ENCODE results near the gene ZNF750.

GRCh38 chr17:82780195-82780594 is 59.6 kb downstream of the ZNF750 start:
- TF ChIP-seq ZFP3 (CRISPR knock-in tag; IDR thresholded peaks at IDR 0.05) (no peak), ISL1 (CRISPR knock-in tag; IDR thresholded peaks at IDR 0.05) (no peak), ZNF565 (CRISPR knock-in tag; conservative IDR thresholded peaks at IDR 0.05; ENCODE audit: low read depth) (no peak), TSHZ2 (CRISPR knock-in tag; IDR thresholded peaks at IDR 0.05) (no peak), POU6F1 (CRISPR knock-in tag; IDR thresholded peaks at IDR 0.05; ENCODE audit: borderline replicate concordance, low read depth) (no peak), ESRRG (CRISPR knock-in tag; IDR thresholded peaks at IDR 0.05) (no peak), RARB (CRISPR knock-in tag; IDR thresholded peaks at IDR 0.05) (no peak), ZNF70 (CRISPR knock-in tag; IDR thresholded peaks at IDR 0.05) (no peak)
